SU-DHL-6 (cell line): Measurements from ENCODE around the gene KCNH1.

Experiments used
- H2AFZ ChIP-seq: fragments of 200-600 bp; sonication (generic); 2 replicates; pipeline ENCODE4 v1.6.1; 2014; ENCODE audit warnings: low read depth, mild to moderate bottlenecking, moderate library complexity, mixed read lengths, antibody characterized with exemption, low read length; ENCODE audit not compliant: severe bottlenecking
- H3F3A ChIP-seq: fragments of 200-600 bp; shearing (Covaris generic); 2 replicates; pipeline ENCODE4 v1.6.0; 2016; ENCODE audit warnings: antibody characterized with exemption, mild to moderate bottlenecking; ENCODE audit not compliant: insufficient read depth
- H3K27ac ChIP-seq: fragments of 200-600 bp; sonication (generic); 2 replicates; pipeline ENCODE4 v1.5.1; 2016; ENCODE audit warnings: low read depth, mild to moderate bottlenecking, low read length, moderate library complexity, mixed read lengths
- H3K27me3 ChIP-seq: fragments of 200-600 bp; sonication (generic), shearing (Covaris generic); 2 replicates; pipeline ENCODE4 v1.6.0; 2014; ENCODE audit warnings: mild to moderate bottlenecking, low read length
- H3K36me3 ChIP-seq: fragments of 200-600 bp; sonication (generic); 2 replicates; pipeline ENCODE4 v1.6.1; 2014; ENCODE audit warnings: mild to moderate bottlenecking, low read length, mixed read lengths
- H3K4me2 ChIP-seq: fragments of 300-600, 200-600 bp; shearing (Covaris generic), sonication (generic); 2 replicates; pipeline ENCODE4 v1.6.0; 2014; ENCODE audit warnings: low read length, low read depth, mild to moderate bottlenecking; ENCODE audit not compliant: poor library complexity, severe bottlenecking
- H3K4me3 ChIP-seq: fragments of 200-600 bp; sonication (generic); 2 replicates; pipeline ENCODE4 v1.5.1; 2014; ENCODE audit warnings: antibody characterized with exemption, low read length, mild to moderate bottlenecking, mixed read lengths; ENCODE audit not compliant: insufficient read depth, poor library complexity, severe bottlenecking
- H3K79me2 ChIP-seq: fragments of 200-600 bp; sonication (generic); 2 replicates; pipeline ENCODE4 v1.6.1; 2014; ENCODE audit warnings: mild to moderate bottlenecking, low read length, moderate library complexity; ENCODE audit not compliant: insufficient read depth
- H3K9ac ChIP-seq: fragments of 200-600 bp; sonication (generic); 2 replicates; pipeline ENCODE4 v1.7.0; 2014; ENCODE audit warnings: mild to moderate bottlenecking, low read length
- H3K9me2 ChIP-seq: fragments of 200-600 bp; sonication (generic); replicated peaks from 2 replicates; pipeline ENCODE4 v1.6.1; 2014; ENCODE audit warnings: low read length; ENCODE audit not compliant: insufficient read depth
- H3K9me3 ChIP-seq: fragments of 200-600 bp; sonication (generic); 2 replicates; pipeline ENCODE4 v1.6.1; 2014; ENCODE audit warnings: low read length, mixed read lengths; ENCODE audit not compliant: insufficient read depth
- H4K20me1 ChIP-seq: fragments of 200-600 bp; sonication (generic); 2 replicates; pipeline ENCODE4 v1.6.1; 2014; ENCODE audit warnings: low read depth, mild to moderate bottlenecking, antibody characterized with exemption, low read length, moderate library complexity, mixed read lengths
- CTCF ChIP-seq: fragments of 200-600 bp; sonication (generic); IDR thresholded peaks from one replicate; pipeline ENCODE4 v1.5.1; 2017; ENCODE audit warnings: antibody characterized with exemption, mild to moderate bottlenecking, low read length, moderate library complexity; ENCODE audit not compliant: insufficient read depth, poor library complexity, severe bottlenecking
- EZH2phosphoT487 ChIP-seq: fragments of 200-600 bp; sonication (generic), shearing (Covaris generic); conservative IDR thresholded peaks from 2 replicates; pipeline ENCODE4 v1.6.1; 2018; ENCODE audit warnings: mild to moderate bottlenecking, antibody characterized with exemption, low read length, moderate library complexity, mixed read lengths

The KCNH1 gene

GRCh38 chr1:210801501-210801900 lies 332.4 kb downstream of the KCNH1 start:
- Histone ChIP-seq H3K36me3 (no peaks in the 10 kb centered on the region), H3K27me3 (no peaks in the 10 kb centered on the region), H4K20me1 (no peaks in the 10 kb centered on the region), H3K9me3 (no peaks in the 10 kb centered on the region), H3K4me2 (no peak overlapping the region), H3K9ac (no peak overlapping the region), H3K27ac (no peak overlapping the region), H3K79me2 (no peaks in the 10 kb centered on the region), H3K9me2 (no peaks in the 10 kb centered on the region), H3F3A (no peaks in the 10 kb centered on the region), H3K4me3 (no peak overlapping the region), H2AFZ (no peak overlapping the region)
- no peak for TF ChIP-seq EZH2phosphoT487
- no peak for TF ChIP-seq CTCF

GRCh38 chr1:210800756-210801155 lies 333.2 kb downstream of the KCNH1 start:
- H2AFZ ChIP-seq: no peak overlapping the region
- no peak overlapping the region for H3K4me3 ChIP-seq
- no peaks in the 10 kb centered on the region for H3K9me3 ChIP-seq
- H3F3A ChIP-seq: no peaks in the 10 kb centered on the region
- TF ChIP-seq EZH2phosphoT487 (no peak), CTCF (no peak)
- no peaks in the 10 kb centered on the region for H3K79me2 ChIP-seq
- H4K20me1 ChIP-seq: no peaks in the 10 kb centered on the region
- no peak overlapping the region for H3K9ac ChIP-seq
- no peaks in the 10 kb centered on the region for H3K27me3 ChIP-seq
- no peak overlapping the region for H3K4me2 ChIP-seq
- H3K27ac ChIP-seq: no peak overlapping the region
- H3K36me3 ChIP-seq: no peaks in the 10 kb centered on the region
- H3K9me2 ChIP-seq: no peaks in the 10 kb centered on the region

GRCh38 chr1:210800301-210800700 lies 333.6 kb downstream of the KCNH1 start:
- H3K27me3 ChIP-seq: no peaks in the 10 kb centered on the region

More at GRCh38 chr1:210800301-210800700, 333.6 kb downstream of the KCNH1 start:
- H2AFZ ChIP-seq: no peak overlapping the region
- TF ChIP-seq CTCF (no peak), EZH2phosphoT487 (no peak)
- H4K20me1 ChIP-seq: no peaks in the 10 kb centered on the region
- H3K36me3 ChIP-seq: no peaks in the 10 kb centered on the region
- no peaks in the 10 kb centered on the region for H3K9me2 ChIP-seq
- no peak overlapping the region for H3K4me2 ChIP-seq
- no peak overlapping the region for H3K9ac ChIP-seq
- no peak overlapping the region for H3K27ac ChIP-seq
- no peaks in the 10 kb centered on the region for H3F3A ChIP-seq
- H3K79me2 ChIP-seq: no peaks in the 10 kb centered on the region
- no peak overlapping the region for H3K4me3 ChIP-seq
- H3K9me3 ChIP-seq: no peaks in the 10 kb centered on the region
